GM19023 (cell line): Measurements from ENCODE around the gene TULP4.

Experiments
- ATAC-seq: cut with Tn5 transposase; IDR thresholded peaks from one replicate; pipeline ENCODE4 v1.9.1; 2021; ENCODE audit warnings: mild to moderate bottlenecking, moderate library complexity; ENCODE audit not compliant: unreplicated experiment

Gene TULP4, protein sequence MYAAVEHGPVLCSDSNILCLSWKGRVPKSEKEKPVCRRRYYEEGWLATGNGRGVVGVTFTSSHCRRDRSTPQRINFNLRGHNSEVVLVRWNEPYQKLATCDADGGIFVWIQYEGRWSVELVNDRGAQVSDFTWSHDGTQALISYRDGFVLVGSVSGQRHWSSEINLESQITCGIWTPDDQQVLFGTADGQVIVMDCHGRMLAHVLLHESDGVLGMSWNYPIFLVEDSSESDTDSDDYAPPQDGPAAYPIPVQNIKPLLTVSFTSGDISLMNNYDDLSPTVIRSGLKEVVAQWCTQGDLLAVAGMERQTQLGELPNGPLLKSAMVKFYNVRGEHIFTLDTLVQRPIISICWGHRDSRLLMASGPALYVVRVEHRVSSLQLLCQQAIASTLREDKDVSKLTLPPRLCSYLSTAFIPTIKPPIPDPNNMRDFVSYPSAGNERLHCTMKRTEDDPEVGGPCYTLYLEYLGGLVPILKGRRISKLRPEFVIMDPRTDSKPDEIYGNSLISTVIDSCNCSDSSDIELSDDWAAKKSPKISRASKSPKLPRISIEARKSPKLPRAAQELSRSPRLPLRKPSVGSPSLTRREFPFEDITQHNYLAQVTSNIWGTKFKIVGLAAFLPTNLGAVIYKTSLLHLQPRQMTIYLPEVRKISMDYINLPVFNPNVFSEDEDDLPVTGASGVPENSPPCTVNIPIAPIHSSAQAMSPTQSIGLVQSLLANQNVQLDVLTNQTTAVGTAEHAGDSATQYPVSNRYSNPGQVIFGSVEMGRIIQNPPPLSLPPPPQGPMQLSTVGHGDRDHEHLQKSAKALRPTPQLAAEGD (N-terminal part only)

DNA sequence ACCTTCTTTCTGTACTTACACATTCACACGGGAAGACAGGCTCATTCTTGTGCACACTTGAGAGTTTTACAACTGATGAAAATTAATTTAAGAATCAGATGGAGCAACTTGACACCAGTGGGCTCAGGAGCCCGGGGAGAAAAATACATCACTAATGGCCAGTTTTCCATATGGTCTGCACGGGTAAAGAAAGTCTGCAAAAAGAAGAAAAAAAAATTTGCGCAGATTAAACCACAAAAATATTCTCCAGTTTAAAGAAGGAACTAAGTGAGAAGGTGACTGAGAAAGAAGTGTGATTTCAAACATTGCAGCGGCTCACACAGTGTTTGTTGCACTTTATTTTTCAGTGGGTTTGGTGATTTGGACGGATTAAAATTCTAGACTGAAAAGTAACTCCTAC is at the start of gene TULP4:
TULP4 (plus strand) TSS at position 301 of the 400 bp plus-strand sequence. CDS start 1,552 bp downstream, outside the sequence.
- ATAC-seq: no peak

DNA sequence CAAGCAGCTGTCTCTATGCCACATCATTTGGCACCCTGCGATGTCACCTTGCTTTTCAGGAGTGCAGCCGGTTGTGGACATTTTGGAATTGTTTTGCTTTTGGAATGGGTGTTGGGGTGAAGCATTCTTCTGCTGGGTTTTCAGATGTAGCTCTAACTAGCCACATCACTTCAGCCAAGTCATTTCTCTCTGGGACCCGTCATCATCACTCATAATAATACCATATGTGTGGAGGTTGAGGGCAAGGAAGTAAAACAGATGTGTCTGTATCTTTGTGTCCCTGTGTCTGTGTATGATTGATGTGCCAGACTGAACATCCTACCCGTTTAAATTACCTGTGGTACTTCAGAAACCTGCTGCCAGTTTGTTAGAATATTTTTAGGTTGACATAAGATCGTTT is 49.5 kb upstream of the TULP4 start:
- ATAC-seq: peak; percentile 69

DNA sequence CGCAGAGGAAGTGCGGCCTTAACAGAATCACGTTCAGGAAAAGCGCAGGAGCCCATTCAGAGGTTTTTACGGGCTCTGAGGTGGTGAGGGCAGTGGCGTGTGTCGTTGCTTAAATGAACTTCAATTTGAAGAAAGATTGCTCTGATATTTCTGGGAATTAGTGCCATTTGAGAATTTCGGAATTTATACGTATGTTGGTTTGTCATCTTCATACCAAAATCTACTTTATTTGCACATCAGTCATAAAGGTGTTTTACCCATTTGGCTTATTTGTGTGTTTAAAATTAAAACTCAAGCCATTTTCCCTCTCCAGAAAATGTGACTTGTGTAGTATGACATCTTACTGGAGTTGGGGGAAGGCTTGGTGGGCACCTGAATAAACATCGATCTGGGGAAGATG is 48.1 kb upstream of the TULP4 start:
- ATAC-seq: no peak

DNA sequence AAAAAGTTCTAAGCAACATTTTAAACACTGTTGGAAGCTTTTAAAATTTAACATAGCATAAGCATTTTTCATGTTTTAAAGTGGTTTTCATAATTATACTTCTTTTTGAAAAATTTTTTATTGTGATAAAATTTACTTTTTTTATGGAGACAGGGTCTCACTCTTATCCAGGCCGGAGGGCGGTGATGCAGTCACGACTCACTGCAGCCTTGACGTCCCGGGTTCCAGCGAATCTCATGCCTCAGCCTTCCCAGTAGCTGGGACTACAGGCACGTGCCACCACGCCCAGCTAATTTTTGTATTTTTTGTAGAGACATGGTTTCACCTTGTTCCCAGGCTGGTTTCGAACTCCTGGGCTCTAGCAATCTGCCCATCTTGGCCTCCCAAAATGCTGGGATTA is 46.1 kb upstream of the TULP4 start:
- no peak for ATAC-seq

DNA sequence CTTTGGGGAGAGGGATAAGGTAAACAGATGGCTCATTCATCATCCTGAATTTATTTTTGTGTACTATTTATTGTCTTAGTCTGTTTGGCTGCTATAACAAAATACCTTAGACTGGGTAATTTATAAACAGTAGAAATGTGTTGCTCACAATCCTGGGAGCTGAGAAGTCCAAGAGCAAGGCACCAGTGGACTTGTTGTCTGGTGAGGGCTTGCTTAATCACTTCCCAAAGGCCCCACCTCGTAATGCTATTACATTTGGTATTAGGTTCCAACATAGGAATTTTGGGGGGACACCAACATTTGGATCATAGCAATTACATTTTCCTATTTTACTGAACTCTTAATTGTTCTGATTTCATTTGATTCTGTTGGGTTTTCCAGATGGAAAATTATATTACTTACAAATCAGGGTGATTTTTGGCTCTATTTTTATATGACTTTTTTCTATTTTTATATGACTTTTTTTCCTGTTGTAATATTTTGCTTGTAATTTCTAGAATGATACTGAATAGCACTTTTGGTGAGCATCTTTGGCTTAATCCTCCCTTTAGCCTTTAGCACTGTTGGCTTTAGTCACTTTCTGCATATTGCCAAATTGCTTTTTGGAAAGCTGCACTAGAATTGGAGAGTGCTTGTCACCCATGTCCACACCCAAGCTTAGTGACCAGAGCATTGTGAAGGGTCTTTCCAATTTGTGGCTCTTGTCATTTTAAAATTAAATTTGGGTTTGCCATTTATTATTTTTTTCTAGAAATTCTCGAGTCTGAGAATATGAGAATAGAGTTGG is 43.7 kb upstream of the TULP4 start:
- ATAC-seq: no peak

DNA sequence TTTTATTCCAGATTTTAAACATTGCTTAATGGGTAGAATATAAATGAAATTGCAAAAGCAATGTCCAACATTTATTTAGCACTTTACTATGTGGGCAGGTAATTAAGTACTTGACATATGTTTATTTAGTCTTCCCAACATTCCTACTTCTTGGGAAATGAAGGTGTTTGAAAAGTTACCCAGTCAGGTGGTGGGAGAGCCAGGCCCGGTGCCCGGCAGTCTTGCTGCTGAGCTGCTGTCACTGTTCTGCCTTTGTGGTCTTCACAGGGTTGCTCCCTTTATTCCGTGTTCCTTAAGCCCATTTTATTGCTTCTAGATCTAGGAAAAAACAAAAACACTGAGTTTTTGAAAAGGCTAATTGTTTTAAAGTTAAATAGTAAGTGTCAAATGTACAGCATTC is 42.6 kb upstream of the TULP4 start:
- ATAC-seq: no peak

DNA sequence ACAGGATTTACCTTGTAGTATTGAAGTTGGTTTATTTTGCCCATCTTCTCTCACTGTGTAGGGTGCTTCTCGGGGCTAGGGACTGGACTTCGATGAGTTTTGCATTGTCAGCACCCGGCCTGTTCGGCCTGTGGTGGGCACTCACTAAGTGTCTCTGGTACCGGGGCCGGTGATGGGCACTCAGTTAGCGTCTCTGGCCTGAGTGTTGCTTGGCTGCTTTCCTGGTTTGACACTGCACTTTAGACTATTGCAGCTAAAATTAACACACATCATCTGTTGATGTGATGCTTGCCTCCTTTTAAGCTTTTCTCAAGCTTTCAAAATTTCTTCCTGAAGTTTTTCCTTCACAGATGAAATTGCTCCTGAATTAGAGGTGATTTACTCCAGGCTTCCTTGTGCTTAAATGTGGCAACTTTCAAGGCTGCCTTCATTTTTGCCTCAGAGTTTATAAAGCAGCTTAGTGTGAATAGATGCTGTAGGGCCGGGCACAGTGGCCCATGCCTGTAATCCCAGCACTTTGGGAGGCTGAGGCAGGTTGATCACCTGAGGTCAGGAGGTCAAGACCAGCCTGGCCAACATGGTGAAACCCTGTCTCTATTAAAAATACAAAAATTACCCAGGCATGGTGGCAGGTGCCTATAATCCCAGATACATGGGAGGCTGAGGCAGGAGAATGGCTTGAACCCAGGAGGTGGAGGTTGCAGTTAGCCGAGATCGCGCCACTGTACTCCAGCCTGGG is 41.7 kb upstream of the TULP4 start:
- no peak for ATAC-seq

DNA sequence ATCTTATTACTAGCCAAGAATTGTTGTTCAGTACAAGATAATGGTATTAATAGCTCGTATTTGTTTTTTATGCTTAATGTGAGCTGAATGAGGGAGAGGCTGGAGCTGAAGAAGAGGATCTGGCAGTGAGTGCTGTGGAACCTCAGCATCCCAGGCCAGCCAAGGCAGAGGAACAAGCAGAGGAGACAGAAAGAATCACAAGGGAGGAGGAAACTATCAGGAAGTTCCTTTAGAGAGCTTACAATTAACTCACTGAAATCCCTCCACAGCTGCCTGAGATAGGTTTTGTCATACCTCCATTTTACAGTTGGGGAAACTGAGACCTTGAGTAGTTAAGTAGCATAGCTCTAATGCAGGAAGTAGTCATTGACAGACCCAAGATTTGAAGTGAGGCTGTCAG is 39.9 kb upstream of the TULP4 start:
- no peak for ATAC-seq

DNA sequence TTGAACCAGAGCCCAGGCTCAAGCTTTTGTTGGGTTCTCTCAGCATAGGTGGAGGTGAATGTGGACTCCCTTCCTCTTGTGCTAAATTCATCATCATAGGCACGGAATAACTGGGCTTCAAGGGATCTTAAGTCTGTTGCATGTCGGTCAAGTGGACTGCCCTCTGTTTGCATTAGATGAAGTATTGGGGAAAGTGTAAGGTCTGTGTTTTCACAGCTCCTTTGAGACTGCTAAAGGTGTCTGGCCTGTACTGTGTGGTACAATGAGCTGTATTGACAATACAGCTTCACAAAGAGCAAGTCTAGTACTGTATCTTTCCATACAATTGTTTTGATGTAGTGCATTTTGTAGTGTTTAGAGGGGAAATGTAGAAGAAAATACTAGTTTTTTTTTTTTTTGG is 34.3 kb upstream of the TULP4 start:
- ATAC-seq: no peak

DNA sequence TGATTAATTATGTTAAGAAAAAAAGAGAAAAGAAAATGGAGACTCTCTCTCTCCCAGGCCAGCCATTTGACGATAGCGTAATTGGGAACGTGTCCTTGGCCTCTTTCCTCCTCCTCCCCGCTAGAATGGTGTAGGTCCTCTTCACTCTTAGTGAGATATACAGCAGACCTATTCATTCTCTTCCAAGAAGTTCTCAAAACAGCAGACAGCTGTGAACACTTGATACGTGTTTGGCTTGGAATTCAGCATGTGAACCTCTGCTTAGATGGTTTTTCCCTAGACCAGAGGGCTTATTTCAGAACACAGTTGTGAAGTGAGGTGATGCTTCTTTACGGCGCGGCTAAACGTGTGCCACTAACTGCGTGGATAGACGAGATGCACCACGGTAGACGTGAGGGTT is 32.6 kb upstream of the TULP4 start:
- ATAC-seq: no peak

DNA sequence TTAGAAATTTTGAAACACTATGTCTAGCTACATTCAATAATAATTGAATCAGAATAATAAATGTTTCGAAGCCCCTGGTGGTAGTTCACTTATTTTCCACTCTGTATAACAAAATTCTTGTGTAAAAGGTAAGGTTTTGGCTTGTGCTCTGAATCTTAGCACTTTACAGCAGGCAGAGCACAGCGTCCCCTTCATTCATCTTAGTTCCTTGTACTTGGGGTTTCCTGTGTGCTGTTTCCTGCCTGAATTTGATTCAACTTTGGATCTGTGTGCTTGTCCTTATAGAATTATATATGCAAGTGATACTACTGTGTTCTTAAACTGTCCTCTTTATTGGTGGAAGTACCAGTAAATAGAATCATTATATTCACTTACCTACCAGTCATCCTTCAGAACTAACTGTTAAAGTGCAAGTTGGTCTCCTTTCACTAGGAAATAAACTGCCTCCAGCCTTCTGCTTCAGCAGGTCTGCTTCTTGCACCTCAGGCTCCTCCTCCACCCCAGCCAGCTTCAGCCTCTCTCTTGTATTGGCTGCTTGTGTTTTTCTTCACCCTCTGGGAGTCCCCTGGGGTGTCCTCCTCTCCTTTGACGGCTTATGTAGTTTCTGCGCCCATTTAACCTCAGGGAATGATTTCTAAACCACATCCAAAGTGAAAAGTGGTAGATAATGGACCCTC is 28.8 kb upstream of the TULP4 start:
- ATAC-seq: peak; percentile 66

DNA sequence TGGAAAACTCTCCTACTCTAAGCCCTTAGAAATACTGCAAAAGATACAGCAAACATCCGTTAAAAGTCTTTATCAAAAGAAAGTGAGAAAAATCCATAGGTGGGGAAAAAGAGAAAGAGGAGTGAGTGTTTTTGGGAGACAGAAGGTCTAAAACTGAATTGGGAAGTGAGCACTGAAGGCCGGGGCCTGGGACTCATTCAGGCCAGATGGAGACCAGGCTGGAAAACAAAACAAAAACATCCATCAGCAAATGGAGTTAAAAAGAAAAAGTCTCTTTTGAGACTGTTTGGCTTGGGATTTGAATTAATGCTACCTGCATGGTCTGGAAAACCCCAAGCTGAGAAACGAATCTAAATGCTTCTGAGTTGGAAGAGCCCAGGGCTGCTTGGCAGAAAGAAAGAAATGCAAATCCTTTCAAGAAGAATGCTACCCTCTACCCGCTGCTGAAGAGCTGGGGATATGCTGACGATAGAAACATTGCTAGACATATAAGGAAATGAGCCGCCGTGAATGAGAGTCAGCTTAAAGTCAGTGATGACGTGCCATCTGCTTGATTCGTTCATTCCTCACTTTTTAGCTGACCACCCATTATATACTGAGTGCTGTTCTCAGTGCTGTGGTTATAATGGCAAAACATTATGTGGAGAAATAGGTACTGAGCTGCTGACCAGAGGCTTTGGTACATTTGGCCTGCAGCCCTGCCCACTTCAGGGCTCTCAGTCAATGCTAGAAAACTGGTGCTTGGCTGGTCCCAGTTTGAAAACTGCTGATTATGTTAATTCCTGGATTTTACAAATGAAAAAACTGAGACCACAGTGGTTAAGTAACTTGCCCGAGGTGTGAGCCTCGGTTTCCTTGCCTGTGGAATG is 28.0 kb upstream of the TULP4 start:
- no peak for ATAC-seq

DNA sequence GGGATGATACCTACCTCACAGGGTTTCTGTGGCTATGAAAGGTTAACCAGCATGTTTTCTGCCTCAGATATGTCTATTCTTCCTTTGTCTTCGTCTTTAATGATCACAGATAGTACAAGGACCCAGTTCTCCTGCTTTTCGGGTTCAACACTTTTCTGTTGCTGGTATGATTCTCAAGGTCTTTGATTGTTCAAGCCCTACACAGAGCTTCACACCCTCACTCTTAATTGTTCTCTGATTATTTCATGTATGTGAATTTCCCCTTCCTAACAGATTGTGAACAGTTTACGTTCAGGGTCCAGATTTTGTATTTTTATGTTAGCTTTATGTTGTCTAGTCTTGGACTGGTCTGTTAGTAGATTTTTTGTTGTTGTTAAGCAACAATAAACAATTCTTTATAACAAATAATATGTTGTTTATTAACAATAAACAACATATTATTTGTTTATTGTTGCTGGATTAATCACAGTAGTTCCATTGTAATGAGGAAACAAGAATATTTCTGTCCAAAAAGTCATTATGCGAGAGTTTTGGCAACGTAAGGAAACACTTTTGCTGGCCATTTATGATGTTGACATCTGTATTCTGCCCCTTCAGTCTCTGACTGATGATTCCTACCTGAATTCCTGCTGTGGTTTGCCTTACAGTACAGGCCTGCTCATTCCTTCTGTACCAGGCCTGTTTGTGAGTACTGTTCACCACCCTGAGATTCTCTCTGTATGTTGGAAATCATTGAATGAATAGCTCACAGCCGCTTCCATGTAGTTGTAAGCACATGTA is 27.2 kb upstream of the TULP4 start:
- no peak for ATAC-seq

DNA sequence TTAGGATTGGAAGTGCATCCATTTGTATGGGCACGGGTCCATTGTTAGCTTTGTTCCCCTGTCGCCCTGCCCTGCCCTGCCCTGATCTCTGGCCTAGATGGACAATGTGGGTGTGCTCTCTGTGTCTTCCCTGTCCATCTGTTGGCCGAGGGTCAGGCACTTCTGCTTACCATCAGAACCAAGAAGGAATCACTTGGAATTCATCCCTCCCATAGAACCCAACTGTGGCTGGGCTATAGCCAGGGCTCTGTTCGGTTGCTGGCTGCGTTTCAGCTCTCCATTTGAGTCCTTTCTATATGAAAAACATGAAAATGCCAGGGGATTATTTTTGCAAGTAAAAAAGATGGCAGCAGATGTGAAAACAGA is 26.6 kb upstream of the TULP4 start:
- no peak for ATAC-seq

DNA sequence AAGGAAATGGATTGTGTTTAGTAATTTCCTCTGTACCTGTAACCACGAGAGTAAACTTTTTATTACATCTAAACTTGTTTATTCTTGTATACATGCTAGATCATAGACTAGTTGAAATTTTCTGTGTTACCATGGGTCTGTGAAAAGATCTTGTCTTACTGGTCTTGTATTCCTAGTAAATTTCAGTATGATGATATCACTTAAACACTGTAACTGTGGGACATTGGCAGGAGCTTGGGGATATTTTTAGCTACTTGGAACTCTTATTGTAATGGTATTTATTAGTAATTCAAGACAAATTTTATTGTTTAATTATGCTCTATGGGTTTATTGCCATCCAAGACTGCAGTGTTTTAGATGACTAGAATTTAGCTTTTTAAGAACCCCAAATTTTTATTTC is 25.9 kb upstream of the TULP4 start:
- no peak for ATAC-seq

DNA sequence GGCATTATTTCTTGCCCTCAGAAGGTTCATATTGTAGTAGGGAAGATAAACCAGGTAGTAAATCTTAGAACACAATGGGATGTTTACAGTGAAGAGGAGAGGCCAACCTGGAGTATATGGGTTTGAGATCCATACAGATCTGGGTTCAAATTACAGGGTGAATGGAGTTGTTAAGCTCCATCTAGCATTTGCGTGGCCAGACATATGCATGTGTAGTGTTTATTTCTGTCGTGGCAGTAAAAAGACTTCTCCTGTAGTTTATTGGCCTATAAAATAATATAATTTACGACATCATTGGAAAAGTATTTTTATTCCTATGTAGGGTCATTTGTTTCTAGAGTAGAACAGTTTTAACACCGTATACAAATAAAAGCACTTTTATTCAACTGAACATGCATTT is 25.2 kb upstream of the TULP4 start:
- no peak for ATAC-seq

DNA sequence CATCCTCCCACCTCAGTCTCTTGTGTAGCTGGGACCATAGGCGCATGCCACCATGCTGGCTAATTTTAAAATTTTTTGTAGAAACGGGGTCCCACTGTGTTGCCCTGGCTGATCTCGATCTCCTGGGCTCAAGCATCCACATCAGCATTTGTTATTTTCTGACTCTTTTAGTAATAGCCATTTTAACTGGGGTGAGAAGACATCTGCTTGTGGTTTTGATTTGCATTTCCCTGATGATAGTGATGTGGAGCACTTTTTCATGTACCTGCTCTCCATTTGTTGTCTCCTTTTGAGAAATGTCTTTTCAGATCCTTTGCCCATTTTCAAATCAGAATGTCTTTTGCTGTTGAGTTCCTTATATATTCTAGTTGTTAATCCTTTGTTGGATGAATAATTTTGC is 22.2 kb upstream of the TULP4 start:
- peak; percentile 72 for ATAC-seq

DNA sequence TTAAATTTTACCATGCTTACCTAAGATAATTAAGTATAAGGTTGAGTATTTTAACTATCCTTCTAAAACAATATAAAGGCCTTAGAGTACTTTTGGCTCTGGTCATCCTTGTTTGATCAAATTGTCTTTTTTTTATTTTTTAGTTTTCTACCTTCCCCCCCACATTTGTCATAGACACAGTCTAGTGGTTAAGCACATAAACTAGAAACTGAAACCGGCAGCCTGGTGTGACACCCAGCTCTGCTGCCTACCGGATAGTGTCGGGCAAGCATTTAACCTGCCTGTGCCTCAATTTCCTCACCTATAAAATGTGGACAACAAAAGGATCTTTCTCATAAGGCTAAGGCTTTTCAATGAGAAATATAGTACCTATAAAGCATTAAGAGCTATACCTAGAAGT is 21.6 kb upstream of the TULP4 start:
- ATAC-seq: peak; percentile 78

DNA sequence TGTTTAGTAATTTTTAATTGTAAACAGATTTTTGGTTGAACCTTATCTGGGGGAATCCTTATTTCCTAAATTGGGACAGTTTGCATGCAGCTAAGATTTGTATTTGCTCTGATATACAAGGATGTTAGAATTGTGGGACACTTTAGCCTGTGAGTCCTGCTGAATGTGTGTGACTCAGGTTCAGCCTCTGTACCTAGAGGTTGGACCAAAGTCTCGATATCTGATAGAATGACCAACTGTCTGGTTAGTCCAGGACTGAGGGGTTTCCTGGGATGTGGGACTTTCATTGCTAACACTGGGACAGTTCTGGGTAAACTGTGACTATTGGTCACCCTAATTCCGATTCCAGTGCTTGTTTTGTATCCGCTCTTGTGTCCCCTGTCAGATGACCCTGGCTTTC is 20.2 kb upstream of the TULP4 start:
- no peak for ATAC-seq
